ENCODE data around the gene KIAA1671.

KIAA1671 gene

GRCh38 chr22:25051073-25051472 is 98.6 kb downstream of the KIAA1671 start:
- DNase-seq (ENCODE audit: low spot score) = no peak
- no peak for TF ChIP-seq CTCF (IDR thresholded peaks at IDR 0.05; ENCODE audit: borderline replicate concordance, control extremely low read depth, extremely low read depth, insufficient read depth, missing control alignments)
- in situ Hi-C loops (cut with MboI; ENCODE audit: low sequenced_read_pairs, unreplicated experiment) = no loop called here

- no peak for TF ChIP-seq CTCF (IDR thresholded peaks at IDR 0.05; ENCODE audit: borderline replicate concordance, control extremely low read depth, extremely low read depth, insufficient read depth, missing control alignments)
- in situ Hi-C loops (cut with MboI; ENCODE audit: low sequenced_read_pairs, unreplicated experiment) = no loop called here
- no peak for DNase-seq (ENCODE audit: low spot score)
Observed at GRCh38 chr22:25051983-25052710, 99.6 kb downstream of the KIAA1671 start.

- no peak for TF ChIP-seq CTCF (IDR thresholded peaks at IDR 0.05; ENCODE audit: borderline replicate concordance, control extremely low read depth, extremely low read depth, insufficient read depth, missing control alignments)
- in situ Hi-C loops (cut with MboI; ENCODE audit: low sequenced_read_pairs, unreplicated experiment) = no loop called here
- DNase-seq (ENCODE audit: low spot score) = no peak
Observed at GRCh38 chr22:25053153-25053805, 100.8 kb downstream of the KIAA1671 start.

- DNase-seq (ENCODE audit: low spot score) = no peak
- no peak for TF ChIP-seq CTCF (IDR thresholded peaks at IDR 0.05; ENCODE audit: borderline replicate concordance, control extremely low read depth, extremely low read depth, insufficient read depth, missing control alignments)
- in situ Hi-C loops (cut with MboI; ENCODE audit: low sequenced_read_pairs, unreplicated experiment) = no loop called here
Observed at GRCh38 chr22:25054943-25055511, 102.5 kb downstream of the KIAA1671 start.

GRCh38 chr22:25057013-25057881 is 104.7 kb downstream of the KIAA1671 start:
- in situ Hi-C loops (cut with MboI; ENCODE audit: low sequenced_read_pairs, unreplicated experiment) = no loop called here
- peak; percentile 78 for DNase-seq (ENCODE audit: low spot score)
- peak; percentile 85 for TF ChIP-seq CTCF (IDR thresholded peaks at IDR 0.05; ENCODE audit: borderline replicate concordance, control extremely low read depth, extremely low read depth, insufficient read depth, missing control alignments)

- no peak for TF ChIP-seq CTCF (IDR thresholded peaks at IDR 0.05; ENCODE audit: borderline replicate concordance, control extremely low read depth, extremely low read depth, insufficient read depth, missing control alignments)
- DNase-seq (ENCODE audit: low spot score) = no peak
- in situ Hi-C loops (cut with MboI; ENCODE audit: low sequenced_read_pairs, unreplicated experiment) = no loop called here
Observed at GRCh38 chr22:25059438-25059837, 106.9 kb downstream of the KIAA1671 start.

All from GM13976 (cell line).